Middle frontal gyrus (tissue), 1 donor: ENCODE measurements around the gene PROX2.
A peak's percentile ranks its signal among the peaks of the same experiment; 100 is the strongest.

Source experiments
- DNase-seq: peaks from one replicate; pipeline ENCODE4 v3.0.0-alpha.2; 2015; ENCODE audit warnings: low spot score; ENCODE audit errors: extremely low spot score

PROX2 gene, protein sequence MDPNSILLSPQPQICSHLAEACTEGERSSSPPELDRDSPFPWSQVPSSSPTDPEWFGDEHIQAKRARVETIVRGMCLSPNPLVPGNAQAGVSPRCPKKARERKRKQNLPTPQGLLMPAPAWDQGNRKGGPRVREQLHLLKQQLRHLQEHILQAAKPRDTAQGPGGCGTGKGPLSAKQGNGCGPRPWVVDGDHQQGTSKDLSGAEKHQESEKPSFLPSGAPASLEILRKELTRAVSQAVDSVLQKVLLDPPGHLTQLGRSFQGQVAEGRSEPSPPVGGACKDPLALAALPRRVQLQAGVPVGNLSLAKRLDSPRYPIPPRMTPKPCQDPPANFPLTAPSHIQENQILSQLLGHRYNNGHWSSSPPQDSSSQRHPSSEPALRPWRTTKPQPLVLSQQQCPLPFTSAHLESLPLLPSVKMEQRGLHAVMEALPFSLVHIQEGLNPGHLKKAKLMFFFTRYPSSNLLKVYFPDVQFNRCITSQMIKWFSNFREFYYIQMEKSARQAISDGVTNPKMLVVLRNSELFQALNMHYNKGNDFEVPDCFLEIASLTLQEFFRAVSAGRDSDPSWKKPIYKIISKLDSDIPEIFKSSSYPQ

DNA sequence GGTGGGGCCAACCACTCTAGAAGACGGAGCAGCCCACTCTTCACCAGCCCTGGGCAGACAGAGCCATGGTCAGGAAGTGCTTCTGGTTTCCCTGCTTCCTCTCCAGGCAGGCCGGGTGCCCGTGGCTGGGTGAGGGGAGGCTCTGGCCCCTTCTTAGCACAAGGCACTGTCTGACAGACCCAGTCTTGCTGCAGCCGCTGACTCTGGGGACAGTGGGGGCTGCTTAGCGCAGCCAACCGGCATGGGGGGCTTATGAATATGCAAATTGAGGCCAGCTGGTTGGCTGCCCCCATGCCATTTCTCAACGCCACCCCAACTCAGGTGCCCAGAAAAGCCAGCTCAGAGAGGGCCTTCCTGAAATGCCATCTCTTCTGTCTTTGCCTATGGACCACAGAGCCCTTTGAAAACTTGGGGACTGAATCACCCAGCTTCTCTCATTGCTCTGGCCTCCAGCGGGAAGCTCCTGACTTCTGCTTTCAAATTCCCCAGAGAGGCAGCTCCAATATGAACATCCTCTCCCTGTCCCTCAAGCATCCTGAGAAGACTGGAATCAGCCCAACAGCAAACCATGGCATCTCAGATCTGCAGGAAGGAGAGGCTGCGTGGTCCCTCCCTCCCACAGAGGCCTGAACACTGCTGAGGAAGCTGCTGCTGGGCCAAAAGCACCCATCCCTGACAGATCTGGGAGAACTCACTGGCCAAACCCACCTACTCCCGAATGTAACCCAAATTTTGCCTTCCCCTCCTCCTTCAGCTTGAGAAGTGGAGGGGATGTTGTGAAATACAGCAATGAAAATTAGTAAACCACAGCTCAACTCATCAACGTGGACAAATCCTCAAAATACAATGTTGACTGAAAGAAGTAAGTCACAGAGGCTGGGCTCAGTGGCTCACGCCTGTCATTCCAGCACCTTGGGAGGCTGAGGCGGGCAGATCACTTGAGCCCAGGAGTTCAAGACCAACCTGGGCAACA, at the start of gene PROX2:
Gene PROX2 (minus strand): TSS at position 205 of the 973 bp plus-strand sequence. CDS start 12,311 bp downstream, outside the sequence.
- no peak for DNase-seq

- DNase-seq: no peak
Measured at GRCh38 chr14:74924061-74924460, 48.1 kb upstream of the PROX2 start.

GRCh38 chr14:74922752-74923401, 46.9 kb upstream of the PROX2 start, which contains the start of gene RPS6KL1:
TSS of gene RPS6KL1 (minus strand) at chr14:74923260. CDS start at chr14:74921541, 1,719 bp downstream.
- peak; percentile 87 for DNase-seq

DNA sequence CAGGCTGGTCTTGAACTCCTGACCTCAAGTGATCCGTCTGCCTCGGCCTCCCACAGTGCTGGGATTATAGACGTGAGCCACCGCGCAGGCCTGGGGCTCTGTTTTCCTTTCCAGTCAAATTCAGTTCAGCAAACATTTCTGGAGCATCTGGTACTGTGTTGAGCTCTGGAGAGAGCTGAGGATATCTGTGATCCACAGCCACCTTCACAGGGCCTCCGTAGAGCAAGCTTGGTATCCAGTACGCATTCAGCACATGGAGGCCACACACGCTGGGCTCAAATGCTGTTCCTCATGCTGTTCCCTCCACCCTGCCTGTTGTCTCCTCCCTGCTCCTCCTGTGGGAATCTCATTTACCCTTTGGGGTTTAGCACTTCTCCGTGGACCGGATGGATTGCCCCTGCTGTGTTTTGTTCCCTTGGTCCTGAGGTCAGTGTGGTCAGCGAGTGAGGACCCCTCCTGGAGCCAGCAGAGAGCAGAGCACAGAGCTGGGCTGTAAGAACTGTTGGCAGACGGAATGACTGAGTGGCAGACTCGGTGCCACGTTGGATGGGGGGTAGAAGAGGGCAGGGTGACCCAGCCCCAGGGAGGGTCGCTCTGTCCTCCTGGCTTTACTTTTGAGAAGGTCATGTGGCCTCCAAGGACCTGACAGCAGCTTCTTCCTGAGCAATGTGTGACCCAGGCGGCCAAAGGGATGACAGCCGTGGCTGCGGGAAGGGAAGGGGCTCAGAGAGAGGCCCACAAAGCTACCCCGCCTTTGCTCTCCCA, 46.2 kb upstream of the PROX2 start:
- DNase-seq: no peak

DNA sequence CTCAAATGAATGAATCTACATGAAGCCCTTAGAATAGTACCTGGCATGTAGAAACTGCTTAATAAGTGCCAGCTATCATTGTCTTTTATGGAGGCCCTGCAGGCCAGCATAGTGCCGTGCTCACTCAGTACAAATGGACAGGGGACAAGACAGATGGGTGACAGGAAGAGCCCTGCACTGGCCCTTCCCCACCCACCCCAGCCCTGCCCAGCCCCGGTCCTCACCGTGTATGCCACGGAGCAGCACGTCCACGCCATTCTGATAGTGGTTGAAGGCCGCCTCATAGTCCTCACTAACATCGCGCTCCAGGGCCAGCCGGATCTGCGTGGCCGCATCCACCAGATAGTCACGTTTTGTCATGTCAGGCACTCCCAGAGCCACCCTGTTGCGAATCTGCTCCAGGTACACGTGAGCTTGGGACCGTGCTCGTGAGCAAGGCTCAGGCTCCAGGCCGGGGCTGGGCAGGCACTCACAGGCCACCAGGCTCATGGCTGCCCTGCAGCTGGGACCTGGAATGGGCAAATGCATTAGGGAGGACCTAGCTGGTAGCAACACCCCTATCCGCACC, 45.2 kb upstream of the PROX2 start:
- no peak for DNase-seq

GRCh38 chr14:74920281-74920680, 44.3 kb upstream of the PROX2 start:
- no peak for DNase-seq

DNA sequence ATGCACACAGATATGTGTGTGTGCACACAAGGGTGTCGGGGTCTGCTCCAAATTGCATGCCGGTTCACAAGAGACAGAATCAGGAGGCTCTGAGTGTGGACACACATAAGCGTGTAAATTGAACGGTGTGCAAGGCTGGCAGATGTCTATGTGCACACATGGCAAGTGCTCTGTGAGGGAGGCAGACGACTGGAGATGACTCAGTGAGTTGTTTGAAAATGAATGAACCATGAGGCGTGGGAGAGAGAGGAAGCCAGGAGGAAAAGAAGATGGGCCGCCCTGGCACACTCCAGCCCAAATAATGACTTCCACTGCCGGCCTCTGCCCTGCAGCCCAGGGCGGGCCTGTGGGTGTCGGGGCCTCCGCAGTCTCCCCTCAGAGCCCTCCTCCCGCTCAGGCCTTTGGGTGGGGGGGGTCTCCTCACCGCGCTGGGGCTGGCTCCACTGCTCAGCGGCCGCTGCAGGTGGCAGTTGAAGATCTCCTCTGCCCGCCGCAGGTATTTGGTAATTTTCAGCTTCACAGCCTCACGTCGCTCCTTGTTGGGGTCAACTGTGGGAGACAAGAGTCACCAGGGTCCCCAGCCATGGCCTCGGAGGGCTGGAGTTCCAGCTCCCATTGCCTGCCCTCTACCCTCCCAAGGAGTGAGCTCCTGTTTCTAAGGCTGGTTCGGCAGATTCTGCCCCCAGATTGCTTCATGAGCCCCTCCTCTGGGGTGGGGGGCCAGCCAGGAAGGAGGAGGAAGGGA, 43.6 kb upstream of the PROX2 start:
- no peak for DNase-seq

DNA sequence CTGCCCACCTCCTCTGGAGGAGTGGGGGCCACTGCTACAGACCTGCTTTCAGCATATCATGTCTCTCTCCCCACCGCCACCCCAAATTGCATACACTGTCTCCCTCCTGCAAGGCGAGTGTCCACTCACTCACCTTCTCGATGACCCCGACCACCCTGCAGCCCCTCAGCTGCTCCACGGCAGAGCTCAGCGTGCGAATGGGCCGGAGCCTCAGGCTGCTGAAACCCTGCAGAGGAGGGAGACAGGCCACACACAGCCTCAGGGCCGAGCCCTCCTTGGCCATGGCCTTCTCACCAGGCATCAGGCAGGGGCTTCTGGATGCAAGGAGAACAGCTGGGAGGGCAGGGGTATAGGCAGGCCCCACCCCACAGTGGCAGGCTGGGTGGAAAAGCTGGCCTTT, 42.4 kb upstream of the PROX2 start:
- no peak for DNase-seq

GRCh38 chr14:74917646-74918081, 41.7 kb upstream of the PROX2 start:
- no peak for DNase-seq

GRCh38 chr14:74917178-74917543, 41.2 kb upstream of the PROX2 start:
- no peak for DNase-seq

DNA sequence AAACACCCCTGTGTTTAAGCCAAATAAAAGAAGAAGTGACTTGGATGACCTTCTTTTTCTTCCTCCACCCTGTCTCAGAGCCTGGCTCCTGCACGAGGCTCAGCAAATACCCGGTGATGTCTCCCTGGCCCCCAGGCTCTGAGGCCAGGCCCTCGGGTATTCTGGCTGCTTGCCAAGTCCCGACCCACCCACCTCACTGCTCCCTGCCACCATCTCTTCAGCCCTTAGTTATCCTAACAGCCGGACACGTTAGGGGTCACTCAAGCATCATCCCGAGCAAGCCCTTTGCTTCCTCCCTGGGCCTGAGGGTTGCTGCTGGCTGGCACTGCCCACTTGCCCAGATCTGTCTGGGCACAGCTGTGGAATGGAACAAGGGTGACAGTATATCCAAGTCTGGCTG, 39.9 kb upstream of the PROX2 start:
- no peak for DNase-seq

GRCh38 chr14:74915426-74915825, 39.5 kb upstream of the PROX2 start:
- no peak for DNase-seq

DNA sequence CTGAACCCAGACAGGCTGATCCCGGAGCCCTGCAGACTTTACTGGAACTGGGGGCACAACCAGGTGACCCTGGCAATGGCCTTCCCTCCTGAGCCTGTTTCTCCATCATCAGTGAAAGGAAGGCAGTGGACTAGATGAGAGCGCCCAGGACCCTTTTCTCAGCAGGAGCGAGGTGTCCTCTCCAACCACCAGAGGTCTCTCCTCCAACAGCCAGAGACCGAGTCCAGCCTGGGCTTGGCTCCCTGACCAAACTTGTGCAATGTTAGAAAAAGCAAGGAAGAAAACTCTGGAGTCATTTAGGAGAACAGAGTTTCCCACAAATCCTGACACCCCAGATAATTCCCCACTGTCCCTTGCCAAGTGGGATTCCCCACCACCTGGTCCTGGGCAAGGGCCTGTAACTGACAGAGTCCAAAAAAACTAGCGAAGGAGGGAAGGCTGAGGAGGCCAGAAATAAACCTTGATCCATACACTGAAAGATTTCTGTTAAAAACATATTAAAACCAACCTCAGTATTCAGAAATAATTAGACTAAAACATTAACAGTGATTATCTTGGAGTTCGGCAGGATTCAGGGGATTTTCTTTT, 38.1 kb upstream of the PROX2 start:
- DNase-seq: no peak

GRCh38 chr14:74913393-74913910, 37.5 kb upstream of the PROX2 start:
- no peak for DNase-seq

DNA sequence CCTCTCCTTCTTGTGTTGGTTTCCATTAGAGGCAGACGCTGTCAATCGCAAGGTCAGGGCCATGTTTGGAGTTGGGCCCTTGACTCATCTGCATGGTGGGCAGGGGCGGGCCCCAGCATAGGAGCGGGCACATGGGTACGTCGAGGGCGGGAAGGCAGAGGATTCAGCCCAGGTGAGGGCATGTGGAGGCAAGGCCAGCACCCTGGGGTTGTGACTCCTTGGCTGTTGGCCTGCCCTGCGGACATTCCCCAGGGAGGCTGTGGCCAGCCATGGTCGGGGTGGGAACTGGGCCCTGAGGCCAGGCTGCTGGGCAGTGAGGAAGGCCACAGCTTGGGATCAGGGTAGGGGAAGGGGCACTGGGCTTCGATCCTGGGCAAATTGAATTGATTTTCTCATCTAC, 36.9 kb upstream of the PROX2 start:
- no peak for DNase-seq

GRCh38 chr14:74912111-74912510, 36.2 kb upstream of the PROX2 start:
- no peak for DNase-seq

- DNase-seq: no peak
Measured at GRCh38 chr14:74911704-74912103, 35.8 kb upstream of the PROX2 start.

DNA sequence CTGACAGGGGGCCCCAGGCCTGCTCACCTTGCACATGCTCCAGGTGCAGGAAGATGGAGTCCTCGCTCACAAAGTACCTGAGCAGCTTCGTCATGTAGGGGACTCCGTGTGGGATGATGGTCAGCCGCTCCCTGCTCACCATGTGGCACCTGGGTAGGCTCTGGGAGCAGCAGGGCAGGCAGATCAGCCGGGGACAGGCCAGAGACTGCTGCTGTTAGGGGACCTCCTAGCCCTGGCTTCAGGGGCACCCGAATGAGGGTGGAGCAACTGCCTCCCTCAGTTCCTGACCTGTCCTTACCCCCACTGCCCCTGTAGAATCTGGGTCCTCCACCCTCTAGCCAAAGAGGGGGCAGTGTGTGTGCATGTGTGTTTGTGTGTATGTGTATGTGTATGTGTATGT, 35.3 kb upstream of the PROX2 start:
- no peak for DNase-seq

DNA sequence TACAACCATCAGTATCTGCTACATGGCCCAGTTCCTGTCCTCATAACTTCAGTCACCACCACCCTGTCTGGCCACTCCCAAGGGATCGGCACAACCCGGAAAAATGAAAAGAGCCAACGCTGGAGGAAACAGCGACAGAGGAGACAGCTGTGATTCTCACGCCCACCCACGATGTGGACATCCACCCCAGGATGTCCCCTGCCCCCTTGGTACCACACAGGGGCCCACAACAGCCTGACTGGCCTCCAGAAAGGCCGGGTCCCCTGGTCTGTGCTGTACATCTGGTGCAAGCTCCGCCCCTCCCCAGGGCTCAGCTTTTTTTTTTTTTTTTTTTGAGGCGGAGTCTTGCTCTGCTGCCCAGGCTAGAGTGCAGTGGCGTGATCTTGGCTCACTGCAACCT, 34.6 kb upstream of the PROX2 start:
- no peak for DNase-seq
